HCT116 (cell line): Measurements from ENCODE around the gene RNASEH2C. TPM values are rescaled to one million over a fixed set of nuclear protein-coding genes. Genes with fewer than 3 reads are reported as not detected.

Experiments used
- ATAC-seq: fragments of 200-7000 bp; cut with Tn5 transposase; 2 replicates; pipeline ENCODE4 v1.9.1; 2020; ENCODE audit warnings: mild to moderate bottlenecking, moderate library complexity
- BruUV-seq: library from RNA; stranded (reverse); fragments of 400-500 nt; replicated peaks from 2 replicates; lab custom pipeline; 2021; lab: Mats Ljungman, UMichigan
- CTCF ChIA-PET: fragments of 300-600 bp; sonication (Branson Sonifier 250); formaldehyde crosslinking; loops from one replicate; lab custom pipeline; 2021; ENCODE audit warnings: antibody characterized with exemption; lab: Charles Lee
- POLR2A ChIA-PET: fragments of 300-600, 350-600 bp; sonication (Branson Sonifier 250); formaldehyde crosslinking; loops from one replicate; lab custom pipeline; 2021; ENCODE audit warnings: antibody characterized with exemption; lab: Charles Lee
- RAD21 ChIA-PET, 2 experiments: fragments of 300-600 bp; sonication (Branson Sonifier 250); formaldehyde crosslinking; loops; one replicate each; lab custom pipeline; 2023; ENCODE audit warnings: low total read pairs in 2 of 2; ENCODE audit not compliant: uncharacterized antibody in 2 of 2, unreplicated experiment in 2 of 2, low non-redundant PET in 1 of 2; lab: Charles Lee
- DNase-seq: peaks from one replicate; pipeline ENCODE4 v3.0.0-alpha.2; 2010; ENCODE audit warnings: low read depth, low spot score
- H2AFZ ChIP-seq: fragments of 200-600 bp; shearing (Covaris generic), sonication (generic); 2 replicates; pipeline ENCODE4 v1.6.1; 2017; ENCODE audit warnings: low read depth, mixed run types, mixed read lengths, antibody characterized with exemption, low read length; ENCODE audit not compliant: poor library complexity, severe bottlenecking
- H3K27ac ChIP-seq: 2 replicates; pipeline ENCODE4 v1.5.1; 2012; ENCODE audit warnings: low read depth, low read length
- H3K27me3 ChIP-seq: fragments of 200-600 bp; sonication (generic); 2 replicates; pipeline ENCODE4 v1.6.1; 2016; ENCODE audit warnings: mixed run types, low read length, mixed read lengths; ENCODE audit not compliant: insufficient read depth
- H3K36me3 ChIP-seq, 2 experiments: fragments of 200-500 bp in 1 of 2; fragments of 200-600 bp in 1 of 2; sonication (Bioruptor generic) in 1 of 2; sonication (generic) in 1 of 2; 2 replicates each; pipeline versions ENCODE4 v1.5.1 to v1.6.1; 2014 to 2016; ENCODE audit warnings: low read length in 2 of 2, inconsistent platforms in 1 of 2, mixed read lengths in 1 of 2, mixed run types in 1 of 2; ENCODE audit not compliant: insufficient read depth in 2 of 2, control insufficient read depth in 1 of 2
- H3K4me1 ChIP-seq, 2 experiments: fragments of 200-600 bp in 1 of 2; sonication (generic) in 1 of 2; 2 replicates each; pipeline versions ENCODE4 v1.5.1 to v1.6.1; 2012 to 2017; ENCODE audit warnings: low read length in 2 of 2, inconsistent platforms in 1 of 2, mild to moderate bottlenecking in 1 of 2, mixed read lengths in 1 of 2, mixed run types in 1 of 2, moderate library complexity in 1 of 2; ENCODE audit not compliant: insufficient read depth in 2 of 2, control insufficient read depth in 1 of 2
- H3K4me2 ChIP-seq: fragments of 200-600 bp; sonication (generic); 2 replicates; pipeline ENCODE4 v1.6.1; 2017; ENCODE audit warnings: mixed run types, low read length, mixed read lengths
- H3K4me3 ChIP-seq, 2 experiments: fragments of 200-600 bp in 1 of 2; sonication (generic) in 1 of 2; replicated peaks in 1 of 2; 2 replicates each; pipeline ENCODE4 v1.5.1; 2011 to 2016; ENCODE audit warnings: low read length in 2 of 2, control low read depth in 1 of 2, low read depth in 1 of 2, mild to moderate bottlenecking in 1 of 2, mixed read lengths in 1 of 2, mixed run types in 1 of 2
- H3K79me2 ChIP-seq: fragments of 200-600 bp; sonication (generic); 2 replicates; pipeline ENCODE4 v1.6.1; 2017; ENCODE audit warnings: mild to moderate bottlenecking, mixed run types, low read length, moderate library complexity, mixed read lengths; ENCODE audit not compliant: insufficient read depth
- H3K9ac ChIP-seq: fragments of 200-600 bp; sonication (generic); 2 replicates; pipeline ENCODE4 v1.6.1; 2016; ENCODE audit warnings: low read length, mixed read lengths
- H3K9me2 ChIP-seq: fragments of 200-600 bp; sonication (generic), shearing (Covaris generic); 2 replicates; pipeline ENCODE4 v1.6.1; 2017; ENCODE audit warnings: mixed run types, mild to moderate bottlenecking, moderate library complexity; ENCODE audit not compliant: insufficient read depth
- H3K9me3 ChIP-seq, 2 experiments: fragments of 200-500 bp in 1 of 2; fragments of 200-600 bp in 1 of 2; sonication (Bioruptor generic) in 1 of 2; sonication (generic) in 1 of 2; 2 replicates each; pipeline ENCODE4 v1.6.1; 2014 to 2017; ENCODE audit warnings: low read length in 2 of 2, mixed read lengths in 2 of 2, inconsistent platforms in 1 of 2, low read depth in 1 of 2, mild to moderate bottlenecking in 1 of 2, mixed run types in 1 of 2, moderate library complexity in 1 of 2; ENCODE audit not compliant: control insufficient read depth in 1 of 2, insufficient read depth in 1 of 2
- H4K20me1 ChIP-seq: fragments of 200-600 bp; sonication (generic), shearing (Covaris generic); 2 replicates; pipeline ENCODE4 v1.6.1; 2017; ENCODE audit warnings: mixed run types, mild to moderate bottlenecking, moderate library complexity; ENCODE audit not compliant: insufficient read depth
- CBX3 ChIP-seq: IDR thresholded peaks from 2 replicates; pipeline ENCODE4 v1.6.1; 2012; ENCODE audit warnings: low read depth
- CEBPB ChIP-seq: IDR thresholded peaks from 2 replicates; pipeline ENCODE4 v1.6.1; 2012; ENCODE audit warnings: low read depth
- EGR1 ChIP-seq: IDR thresholded peaks from 2 replicates; pipeline ENCODE4 v1.6.1; 2012; ENCODE audit warnings: low read depth
- EZH2 ChIP-seq: fragments of 200-600 bp; sonication (generic); IDR thresholded peaks from 2 replicates; pipeline ENCODE4 v1.6.1; 2017; ENCODE audit warnings: antibody characterized with exemption, mixed run types
- EZH2phosphoT487 ChIP-seq: fragments of 200-600 bp; IDR thresholded peaks from 2 replicates; pipeline ENCODE4 v1.6.1; 2018; ENCODE audit warnings: antibody characterized with exemption, borderline replicate concordance
- FOSL1 ChIP-seq: IDR thresholded peaks from 2 replicates; pipeline ENCODE4 v1.6.1; 2012; ENCODE audit warnings: low read depth
- JUND ChIP-seq: IDR thresholded peaks from 2 replicates; pipeline ENCODE4 v1.6.1; 2012
- POLR2A ChIP-seq: IDR thresholded peaks from 2 replicates; pipeline ENCODE4 v1.7.0; 2011; ENCODE audit warnings: borderline replicate concordance; ENCODE audit not compliant: insufficient read depth, insufficient read length; ENCODE audit errors: extremely low read depth
- POLR2AphosphoS5 ChIP-seq: IDR thresholded peaks from 2 replicates; pipeline ENCODE4 v1.6.1; 2011; ENCODE audit warnings: mild to moderate bottlenecking, low read depth, low read length, moderate library complexity
- RAD21 ChIP-seq: IDR thresholded peaks from 2 replicates; pipeline ENCODE4 v1.6.1; 2012; ENCODE audit warnings: low read depth, mild to moderate bottlenecking
- SIN3A ChIP-seq: IDR thresholded peaks from 2 replicates; pipeline ENCODE4 v1.6.1; 2012; ENCODE audit warnings: low read depth
- SP1 ChIP-seq: IDR thresholded peaks from 2 replicates; pipeline ENCODE4 v1.6.1; 2012; ENCODE audit warnings: low read depth
- SRF ChIP-seq: IDR thresholded peaks from 2 replicates; pipeline ENCODE4 v1.6.1; 2012; ENCODE audit warnings: low read depth
- TCF7L2 ChIP-seq: IDR thresholded peaks from 2 replicates; pipeline ENCODE4 v1.7.0; 2011; ENCODE audit warnings: borderline replicate concordance, inconsistent platforms; ENCODE audit not compliant: insufficient read depth, insufficient read length; ENCODE audit errors: extremely low read depth
- YY1 ChIP-seq: IDR thresholded peaks from 2 replicates; pipeline ENCODE4 v1.6.1; 2011; ENCODE audit warnings: low read length, low read depth, moderate library complexity, mild to moderate bottlenecking; ENCODE audit not compliant: insufficient replicate concordance; ENCODE audit errors: extremely low read depth
- ZNF274 ChIP-seq: fragments of 200-500 bp; sonication (Bioruptor generic); IDR thresholded peaks from 2 replicates; pipeline ENCODE4 v1.6.1; 2014; ENCODE audit warnings: mild to moderate bottlenecking, low read depth, low read length, inconsistent platforms
- intact Hi-C: fragments of 100-400 bp; cut with micrococcal nuclease; formaldehyde crosslinking; loops from 2 replicates; pipeline ENCODE4 v1.10.0; 2022
- total RNA-seq: library from RNA; stranded (reverse); gene quantifications from one replicate; pipeline ENCODE4 v1.2.1, GENCODE V29; 2021; ENCODE audit not compliant: unreplicated experiment
- TF ChIP-seq, protein P1 (sequence below): IDR thresholded peaks from 2 replicates; pipeline ENCODE4 v1.6.1; 2011; ENCODE audit warnings: mild to moderate bottlenecking, low read length, moderate library complexity; ENCODE audit not compliant: insufficient replicate concordance; ENCODE audit errors: extremely low read depth
- TF ChIP-seq, protein P2 (sequence below): IDR thresholded peaks from 2 replicates; pipeline ENCODE4 v1.6.1; 2012
- TF ChIP-seq, protein P3 (sequence below): IDR thresholded peaks from 2 replicates; pipeline ENCODE4 v1.6.1; 2012; ENCODE audit warnings: low read depth

Gene RNASEH2C
- total RNA-seq, 1 experiment from 2014 or later, result 28.5 TPM

DNA sequence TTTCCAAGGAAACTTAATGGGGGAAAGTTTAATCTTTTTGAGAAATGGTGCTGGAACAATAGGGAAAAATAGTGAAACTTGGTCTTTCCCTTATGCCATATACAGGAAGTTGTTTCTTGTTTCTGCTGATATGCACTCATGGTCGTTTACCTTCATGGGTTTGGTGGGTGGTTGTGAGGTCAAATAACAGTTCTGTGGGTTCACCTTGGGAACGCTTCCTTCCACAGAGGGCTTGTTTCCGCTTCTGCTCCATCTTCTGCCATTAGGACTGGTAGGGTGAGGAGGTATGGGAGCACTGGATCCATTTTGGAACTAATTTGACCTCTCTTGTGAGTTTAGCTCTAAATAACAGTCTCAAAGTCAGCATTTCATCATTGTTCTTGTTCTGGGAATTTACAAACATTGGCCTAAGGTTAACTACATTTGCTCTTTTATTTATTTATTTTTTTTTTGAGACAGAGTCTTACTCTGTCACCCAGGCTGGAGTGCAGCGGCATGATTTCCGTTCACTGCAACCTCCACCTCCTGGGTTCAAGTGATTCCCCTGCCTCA, 40.3 kb downstream of the RNASEH2C start:
- ATAC-seq, result no peak

More for the DNA sequence above, 40.3 kb downstream of the RNASEH2C start:
- ChIA-PET CTCF (no interaction called here), POLR2A (no interaction called here), RAD21 (no interaction called here)
- intact Hi-C loops, result no loop called here
- no peaks in the 10 kb centered on the region for H3K4me1 ChIP-seq
- H3K9me2 ChIP-seq, result no peaks in the 10 kb centered on the region
- H3K27me3 ChIP-seq, result no peaks in the 10 kb centered on the region
- no peak overlapping the region for H3K4me2 ChIP-seq
- H4K20me1 ChIP-seq, result no peaks in the 10 kb centered on the region
- H3K36me3 ChIP-seq, result no peaks in the 10 kb centered on the region
- no peak overlapping the region for H3K4me3 ChIP-seq
- no peak overlapping the region for H3K9ac ChIP-seq
- DNase-seq, result no peak
- no TSS peak for BruUV-seq
- no peak overlapping the region for H2AFZ ChIP-seq
- no peaks in the 10 kb centered on the region for H3K9me3 ChIP-seq
- H3K27ac ChIP-seq, result no peak overlapping the region
- no peaks in the 10 kb centered on the region for H3K79me2 ChIP-seq
- no peak for TF ChIP-seq EZH2
- no peak for TF ChIP-seq CEBPB
- no peak for TF ChIP-seq SRF
- TF ChIP-seq, protein P1, sequence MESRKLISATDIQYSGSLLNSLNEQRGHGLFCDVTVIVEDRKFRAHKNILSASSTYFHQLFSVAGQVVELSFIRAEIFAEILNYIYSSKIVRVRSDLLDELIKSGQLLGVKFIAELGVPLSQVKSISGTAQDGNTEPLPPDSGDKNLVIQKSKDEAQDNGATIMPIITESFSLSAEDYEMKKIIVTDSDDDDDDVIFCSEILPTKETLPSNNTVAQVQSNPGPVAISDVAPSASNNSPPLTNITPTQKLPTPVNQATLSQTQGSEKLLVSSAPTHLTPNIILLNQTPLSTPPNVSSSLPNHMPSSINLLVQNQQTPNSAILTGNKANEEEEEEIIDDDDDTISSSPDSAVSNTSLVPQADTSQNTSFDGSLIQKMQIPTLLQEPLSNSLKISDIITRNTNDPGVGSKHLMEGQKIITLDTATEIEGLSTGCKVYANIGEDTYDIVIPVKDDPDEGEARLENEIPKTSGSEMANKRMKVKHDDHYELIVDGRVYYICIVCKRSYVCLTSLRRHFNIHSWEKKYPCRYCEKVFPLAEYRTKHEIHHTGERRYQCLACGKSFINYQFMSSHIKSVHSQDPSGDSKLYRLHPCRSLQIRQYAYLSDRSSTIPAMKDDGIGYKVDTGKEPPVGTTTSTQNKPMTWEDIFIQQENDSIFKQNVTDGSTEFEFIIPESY, result no peak
- TF ChIP-seq TCF7L2, result no peak
- TF ChIP-seq FOSL1, result no peak
- no peak for TF ChIP-seq POLR2A
- TF ChIP-seq, protein P2, sequence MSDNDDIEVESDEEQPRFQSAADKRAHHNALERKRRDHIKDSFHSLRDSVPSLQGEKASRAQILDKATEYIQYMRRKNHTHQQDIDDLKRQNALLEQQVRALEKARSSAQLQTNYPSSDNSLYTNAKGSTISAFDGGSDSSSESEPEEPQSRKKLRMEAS, result no peak
- no peak for TF ChIP-seq EZH2phosphoT487
- TF ChIP-seq POLR2AphosphoS5, result no peak
- no peak for TF ChIP-seq CBX3
- TF ChIP-seq SIN3A, result no peak
- TF ChIP-seq JUND, result no peak
- no peak for TF ChIP-seq SP1
- TF ChIP-seq YY1, result no peak
- TF ChIP-seq ZNF274, result no peak
- TF ChIP-seq RAD21, result no peak
- TF ChIP-seq, protein P3, sequence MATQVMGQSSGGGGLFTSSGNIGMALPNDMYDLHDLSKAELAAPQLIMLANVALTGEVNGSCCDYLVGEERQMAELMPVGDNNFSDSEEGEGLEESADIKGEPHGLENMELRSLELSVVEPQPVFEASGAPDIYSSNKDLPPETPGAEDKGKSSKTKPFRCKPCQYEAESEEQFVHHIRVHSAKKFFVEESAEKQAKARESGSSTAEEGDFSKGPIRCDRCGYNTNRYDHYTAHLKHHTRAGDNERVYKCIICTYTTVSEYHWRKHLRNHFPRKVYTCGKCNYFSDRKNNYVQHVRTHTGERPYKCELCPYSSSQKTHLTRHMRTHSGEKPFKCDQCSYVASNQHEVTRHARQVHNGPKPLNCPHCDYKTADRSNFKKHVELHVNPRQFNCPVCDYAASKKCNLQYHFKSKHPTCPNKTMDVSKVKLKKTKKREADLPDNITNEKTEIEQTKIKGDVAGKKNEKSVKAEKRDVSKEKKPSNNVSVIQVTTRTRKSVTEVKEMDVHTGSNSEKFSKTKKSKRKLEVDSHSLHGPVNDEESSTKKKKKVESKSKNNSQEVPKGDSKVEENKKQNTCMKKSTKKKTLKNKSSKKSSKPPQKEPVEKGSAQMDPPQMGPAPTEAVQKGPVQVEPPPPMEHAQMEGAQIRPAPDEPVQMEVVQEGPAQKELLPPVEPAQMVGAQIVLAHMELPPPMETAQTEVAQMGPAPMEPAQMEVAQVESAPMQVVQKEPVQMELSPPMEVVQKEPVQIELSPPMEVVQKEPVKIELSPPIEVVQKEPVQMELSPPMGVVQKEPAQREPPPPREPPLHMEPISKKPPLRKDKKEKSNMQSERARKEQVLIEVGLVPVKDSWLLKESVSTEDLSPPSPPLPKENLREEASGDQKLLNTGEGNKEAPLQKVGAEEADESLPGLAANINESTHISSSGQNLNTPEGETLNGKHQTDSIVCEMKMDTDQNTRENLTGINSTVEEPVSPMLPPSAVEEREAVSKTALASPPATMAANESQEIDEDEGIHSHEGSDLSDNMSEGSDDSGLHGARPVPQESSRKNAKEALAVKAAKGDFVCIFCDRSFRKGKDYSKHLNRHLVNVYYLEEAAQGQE, result no peak
- no peak for TF ChIP-seq EGR1
